NCI-H1092 (cell line): ENCODE measurements around the gene DNAH8.
"Not testable (repeated sequence)": the region's sequence is repeated elsewhere in the genome, so short reads cannot be mapped to it uniquely, and the experiment has no call there.

Experiments
- DNase-seq: peaks from one replicate; lab custom pipeline; 2025; lab: John Stamatoyannopoulos, UW

DNAH8 gene

GRCh38 chr6:38699702-38700101 lies 15.4 kb upstream of the DNAH8 start:
- not testable (repeated sequence) for DNase-seq

- no peak for DNase-seq
Observed at GRCh38 chr6:38701551-38701950, 13.6 kb upstream of the DNAH8 start.

- peak; percentile 91 for DNase-seq
Observed at GRCh38 chr6:38702558-38703397, 12.3 kb upstream of the DNAH8 start, which contains the start of gene GLO1. GLO1 (minus strand) TSS chr6:38703145; CDS start chr6:38703054, 91 bp downstream.

- no peak for DNase-seq
Observed at GRCh38 chr6:38703949-38704590, 11.0 kb upstream of the DNAH8 start.

GRCh38 chr6:38705924-38706323 lies 9.2 kb upstream of the DNAH8 start:
- DNase-seq, result no peak

GRCh38 chr6:38708496-38708895 lies 6.6 kb upstream of the DNAH8 start:
- no peak for DNase-seq

GRCh38 chr6:38713812-38714211 lies 1.3 kb upstream of the DNAH8 start:
- DNase-seq, result no peak

GRCh38 chr6:38714239-38715015 lies 684 bp upstream of the DNAH8 start:
- DNase-seq, result no peak

- DNase-seq, result no peak
Observed at GRCh38 chr6:38716825-38717224, 1.7 kb downstream of the DNAH8 start.

GRCh38 chr6:38719358-38719757 lies 4.2 kb downstream of the DNAH8 start:
- DNase-seq, result no peak

- no peak for DNase-seq
Observed at GRCh38 chr6:38720295-38720694, 5.2 kb downstream of the DNAH8 start.

- DNase-seq, result no peak
Observed at GRCh38 chr6:38722038-38722437, 6.9 kb downstream of the DNAH8 start.

- DNase-seq, result no peak
Observed at GRCh38 chr6:38722727-38723334, 7.7 kb downstream of the DNAH8 start.

- DNase-seq, result no peak
Observed at GRCh38 chr6:38723783-38724182, 8.7 kb downstream of the DNAH8 start.

- no peak for DNase-seq
Observed at GRCh38 chr6:38724343-38724742, 9.2 kb downstream of the DNAH8 start.

GRCh38 chr6:38725414-38726183 lies 10.5 kb downstream of the DNAH8 start:
- no peak for DNase-seq

GRCh38 chr6:38728203-38728602 lies 13.1 kb downstream of the DNAH8 start:
- no peak for DNase-seq

- DNase-seq, result no peak
Observed at GRCh38 chr6:38730140-38730862, 15.2 kb downstream of the DNAH8 start.

- DNase-seq, result no peak
Observed at GRCh38 chr6:38736951-38737350, 21.8 kb downstream of the DNAH8 start.

- DNase-seq, result no peak
Observed at GRCh38 chr6:38738261-38738660, 23.1 kb downstream of the DNAH8 start.

GRCh38 chr6:38739532-38739931 lies 24.4 kb downstream of the DNAH8 start:
- no peak for DNase-seq
